B cell (primary cell): Measurements from ENCODE around the gene S100A3. TPM values are rescaled to one million over a fixed set of nuclear protein-coding genes. Genes with fewer than 3 reads are reported as not detected.

ENCODE experiments used
- ATAC-seq: fragments of 200-7000 bp; cut with Tn5 transposase; one replicate; pipeline ENCODE4 v1.10.0; 2021; ENCODE audit warnings: low read depth, mild to moderate bottlenecking, moderate number of reproducible peaks, moderate library complexity
- CTCF ChIA-PET: fragments of 350-600 bp; sonication (Branson Sonifier 250); formaldehyde crosslinking; loops from one replicate; lab custom pipeline; 2021; ENCODE audit warnings: antibody characterized with exemption, inconsistent platforms; lab: Charles Lee
- POLR2A ChIA-PET: fragments of 350-600 bp; sonication (Branson Sonifier 250); formaldehyde crosslinking; loops from one replicate; lab custom pipeline; 2021; ENCODE audit warnings: antibody characterized with exemption; lab: Charles Lee
- DNase-seq: peaks from one replicate; pipeline ENCODE4 v3.0.0; 2013
- H2AFZ ChIP-seq: 2 replicates; pipeline ENCODE4 v1.6.1; 2012; ENCODE audit warnings: mild to moderate bottlenecking, low read depth, low read length; ENCODE audit not compliant: insufficient read depth, poor library complexity, severe bottlenecking
- H3K27ac ChIP-seq, 2 donors: 1 replicate in 1 of 2; 2 replicates in 1 of 2; pipeline ENCODE4 v1.5.1; 2012 to 2013; ENCODE audit warnings: low read length in 2 of 2, mild to moderate bottlenecking in 2 of 2, moderate library complexity in 1 of 2
- H3K27me3 ChIP-seq, 4 experiments: fragments of 200-600 bp in 1 of 4; sonication (generic) in 1 of 4; replicated peaks in 1 of 4; 1 replicate in 2 of 4; 2 replicates in 2 of 4; pipeline versions ENCODE4 v1.6.1 to v1.7.0; 2013 to 2016; ENCODE audit warnings: low read length in 3 of 4, mild to moderate bottlenecking in 2 of 4, mixed read lengths in 1 of 4, moderate library complexity in 1 of 4; ENCODE audit not compliant: insufficient read depth in 4 of 4, control insufficient read depth in 3 of 4; ENCODE audit errors: control extremely low read depth in 1 of 4
- H3K36me3 ChIP-seq, 2 experiments: replicated peaks in 1 of 2; 1 replicate in 1 of 2; 2 replicates in 1 of 2; pipeline versions ENCODE4 v1.6.1 to v1.7.1; 2013; ENCODE audit warnings: low read length in 1 of 2; ENCODE audit not compliant: insufficient read depth in 2 of 2, control insufficient read depth in 1 of 2; ENCODE audit errors: control extremely low read depth in 1 of 2, extremely low read depth in 1 of 2
- H3K4me1 ChIP-seq, 2 donors: fragments of 200-600 bp in 1 of 2; sonication (generic) in 1 of 2; 1 replicate in 1 of 2; 2 replicates in 1 of 2; pipeline versions ENCODE4 v1.5.1 to v1.6.1; 2013 to 2017; ENCODE audit warnings: low read length in 2 of 2; ENCODE audit not compliant: control insufficient read depth in 2 of 2, insufficient read depth in 2 of 2
- H3K4me2 ChIP-seq: replicated peaks from 2 replicates; pipeline ENCODE3; 2012; ENCODE audit warnings: mild to moderate bottlenecking, low read depth, low read length; ENCODE audit not compliant: poor library complexity, severe bottlenecking
- H3K4me3 ChIP-seq, 5 experiments: fragments of 200-600 bp in 1 of 5; sonication (generic) in 1 of 5; 1 replicate in 3 of 5; 2 replicates in 2 of 5; pipeline versions ENCODE4 v1.5.1 to v1.7.0; 2011 to 2016; ENCODE audit warnings: low read length in 4 of 5, mild to moderate bottlenecking in 4 of 5, low read depth in 2 of 5, control low read depth in 1 of 5, moderate library complexity in 1 of 5; ENCODE audit not compliant: insufficient read depth in 1 of 5; ENCODE audit errors: control extremely low read depth in 1 of 5, extremely low read depth in 1 of 5
- H3K79me2 ChIP-seq: fragments of 200-600 bp; sonication (generic); one replicate; pipeline ENCODE4 v1.6.0; 2016; ENCODE audit warnings: low read length; ENCODE audit not compliant: control insufficient read depth, insufficient read depth
- H3K9ac ChIP-seq: fragments of 200-600 bp; sonication (generic); 2 replicates; pipeline ENCODE4 v1.6.1; 2017; ENCODE audit warnings: mild to moderate bottlenecking, low read length, moderate library complexity
- H3K9me3 ChIP-seq, 3 donors: one replicate each; pipeline versions ENCODE4 v1.6.1 to v1.7.1; 2013; ENCODE audit warnings: low read length in 2 of 3; ENCODE audit not compliant: control insufficient read depth in 2 of 3, insufficient read depth in 1 of 3; ENCODE audit errors: control extremely low read depth in 1 of 3
- H4K20me1 ChIP-seq: 2 replicates; pipeline ENCODE4 v1.6.0; 2012; ENCODE audit warnings: mild to moderate bottlenecking, low read length; ENCODE audit not compliant: insufficient read depth, control insufficient read depth, poor library complexity, severe bottlenecking
- H3K27ac Mint-ChIP-seq: one replicate; pipeline ENCODE4 v1.8.0; 2021; ENCODE audit warnings: mixed read lengths
- H3K27me3 Mint-ChIP-seq: one replicate; pipeline ENCODE4 v1.8.0; 2021; ENCODE audit warnings: mixed read lengths
- H3K4me1 Mint-ChIP-seq: one replicate; pipeline ENCODE4 v1.8.0; 2021; ENCODE audit warnings: mixed read lengths
- H3K4me3 Mint-ChIP-seq: one replicate; pipeline ENCODE4 v1.8.0; 2021; ENCODE audit warnings: mixed read lengths
- H3K9me3 Mint-ChIP-seq: one replicate; pipeline ENCODE4 v1.8.0; 2022; ENCODE audit warnings: mixed read lengths; ENCODE audit not compliant: insufficient read depth
- EZH2 ChIP-seq: IDR thresholded peaks from 2 replicates; pipeline ENCODE4 v1.6.1; 2012; ENCODE audit warnings: borderline replicate concordance, low read depth, mild to moderate bottlenecking, moderate library complexity, low read length; ENCODE audit not compliant: insufficient read depth, poor library complexity, severe bottlenecking
- WGBS: methylation state at CpG from one replicate; pipeline ENCODE4 v1.1.5; 2013; ENCODE audit warnings: missing lambda C conversion rate; ENCODE audit not compliant: insufficient coverage; 5-methylcytosine and 5-hydroxymethylcytosine counted together
- intact Hi-C: fragments of 100-400 bp; cut with micrococcal nuclease; formaldehyde crosslinking; loops from one replicate; pipeline ENCODE4 v1.10.0; 2022
- polyA plus RNA-seq: library from polyadenylated mRNA; depleted of rRNA; stranded (reverse); fragments of >200 nt; gene quantifications from 2 replicates; pipeline ENCODE4 v1.2.3, GENCODE V29; 2012
- total RNA-seq, 2 donors: library from RNA; stranded (reverse); fragments of 120-200 nt in 1 of 2; gene quantifications; 1 replicate in 1 of 2; 2 replicates in 1 of 2; pipeline versions ENCODE4 v1.2.3 to v1.2.4, GENCODE V29; 2013 to 2022
- TF ChIP-seq, protein P1 (sequence below): fragments of 200-600 bp; IDR thresholded peaks from one replicate; pipeline ENCODE4 v1.8.0; 2022; ENCODE audit warnings: antibody characterized with exemption, mild to moderate bottlenecking

S100A3 gene
- total and polyA plus RNA-seq, 2 donors (not counting 1 experiment from before 2014, with no cell fraction given), result not detected

DNA sequence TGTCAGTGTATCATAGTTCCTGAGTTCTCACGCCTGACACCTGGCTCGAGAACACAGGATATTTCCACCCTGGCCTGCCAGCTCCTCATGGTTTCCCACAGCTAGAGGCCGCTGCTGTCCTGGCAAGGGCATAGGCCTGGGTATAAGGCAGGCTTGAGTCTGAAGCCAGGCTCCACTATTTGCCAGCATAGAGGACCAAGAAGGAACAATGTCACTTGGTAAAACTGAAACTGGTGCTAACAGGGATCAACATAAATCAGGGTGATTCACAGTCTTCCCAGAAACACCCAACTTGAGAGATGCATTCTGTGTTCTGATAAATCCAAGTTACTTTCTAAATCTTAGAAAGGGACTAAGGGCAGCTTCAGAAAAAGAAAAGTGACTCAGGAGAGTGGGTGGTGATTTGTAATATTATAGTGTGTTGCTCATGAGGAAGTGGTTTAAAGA is 23.5 kb upstream of the S100A3 start:
- H3K36me3 ChIP-seq, result no peaks in the 10 kb centered on the region
- Mint-ChIP-seq H3K9me3 (no peaks in the 10 kb centered on the region), H3K4me3 (no peak overlapping the region), H3K27me3 (peaks cover 8% of the 10 kb centered on the region), H3K27ac (peak overlapping the region; percentile 56), H3K4me1 (peaks cover 25% of the 10 kb centered on the region)
- peaks cover 4 to 22% of the 10 kb centered on the region in 2 donors for H3K4me1 ChIP-seq
- H3K27me3 ChIP-seq, result peaks cover 0 to 2% (median under 1%) of the 10 kb centered on the region in 4 experiments
- peak overlapping the region; percentile 26 for H2AFZ ChIP-seq
- ATAC-seq (peak; percentile 89), DNase-seq (peak; percentile 76)
- 10% methylated on average over 2 of the region's 3 CpGs for WGBS
- POLR2A ChIA-PET, result interaction anchor here (0.8 to 1.7 kb wide), 4 partner anchors 26 to 100 kb away, joined by 3 to 5 read pairs (median 4); partner anchors contain the start of gene CHTOP
- H3K27ac ChIP-seq, result no peak overlapping the region
- intact Hi-C loops, result loop anchor here (1.0 to 2.0 kb wide), 5 partner anchors 61 to 414 kb away; partner anchors contain the start of genes RAB13 and SNAPIN
- H3K4me2 ChIP-seq, result peak overlapping the region; percentile 15
- H3K79me2 ChIP-seq, result no peaks in the 10 kb centered on the region
- H3K9ac ChIP-seq, result no peak overlapping the region
- H4K20me1 ChIP-seq, result no peaks in the 10 kb centered on the region
- no peak overlapping the region for H3K4me3 ChIP-seq
- CTCF ChIA-PET, result interaction anchor here (0.8 to 7.4 kb wide), 39 partner anchors 9 to 417 kb away, joined by 3 to 227 read pairs (median 6); partner anchors contain the start of genes CHTOP, NPR1, RAB13 and S100A1
- no peaks in the 10 kb centered on the region for H3K9me3 ChIP-seq
- TF ChIP-seq, protein P1, sequence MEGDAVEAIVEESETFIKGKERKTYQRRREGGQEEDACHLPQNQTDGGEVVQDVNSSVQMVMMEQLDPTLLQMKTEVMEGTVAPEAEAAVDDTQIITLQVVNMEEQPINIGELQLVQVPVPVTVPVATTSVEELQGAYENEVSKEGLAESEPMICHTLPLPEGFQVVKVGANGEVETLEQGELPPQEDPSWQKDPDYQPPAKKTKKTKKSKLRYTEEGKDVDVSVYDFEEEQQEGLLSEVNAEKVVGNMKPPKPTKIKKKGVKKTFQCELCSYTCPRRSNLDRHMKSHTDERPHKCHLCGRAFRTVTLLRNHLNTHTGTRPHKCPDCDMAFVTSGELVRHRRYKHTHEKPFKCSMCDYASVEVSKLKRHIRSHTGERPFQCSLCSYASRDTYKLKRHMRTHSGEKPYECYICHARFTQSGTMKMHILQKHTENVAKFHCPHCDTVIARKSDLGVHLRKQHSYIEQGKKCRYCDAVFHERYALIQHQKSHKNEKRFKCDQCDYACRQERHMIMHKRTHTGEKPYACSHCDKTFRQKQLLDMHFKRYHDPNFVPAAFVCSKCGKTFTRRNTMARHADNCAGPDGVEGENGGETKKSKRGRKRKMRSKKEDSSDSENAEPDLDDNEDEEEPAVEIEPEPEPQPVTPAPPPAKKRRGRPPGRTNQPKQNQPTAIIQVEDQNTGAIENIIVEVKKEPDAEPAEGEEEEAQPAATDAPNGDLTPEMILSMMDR, result peak; percentile 80
- no peak for TF ChIP-seq EZH2

DNA sequence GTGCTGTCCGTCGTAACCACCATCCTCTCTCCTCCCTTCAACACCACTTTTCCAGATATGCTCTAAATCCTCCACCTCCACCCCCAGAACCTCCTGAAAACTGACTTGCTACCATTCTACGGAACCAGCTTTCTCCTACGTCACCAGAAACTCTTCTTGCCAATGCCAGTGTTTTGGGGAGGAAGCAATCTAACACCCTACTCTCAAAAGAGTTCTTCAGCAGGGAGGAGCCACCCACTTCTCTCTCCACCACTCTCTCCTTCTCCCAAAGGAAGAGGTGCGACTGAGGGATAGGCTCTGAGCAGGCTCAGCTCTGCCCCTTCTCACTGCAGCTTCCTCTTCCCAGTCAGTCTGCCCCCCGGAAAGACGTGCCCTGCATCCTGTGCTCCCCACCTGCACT is 22.6 kb upstream of the S100A3 start:
- TF ChIP-seq, protein P1, result no peak
- TF ChIP-seq EZH2, result no peak
- no peak overlapping the region for H3K27ac Mint-ChIP-seq
- no peak for DNase-seq
- no peaks in the 10 kb centered on the region for H3K36me3 ChIP-seq
- no peak overlapping the region for H3K4me3 ChIP-seq
- no peak overlapping the region for H3K27ac ChIP-seq
- H4K20me1 ChIP-seq, result no peaks in the 10 kb centered on the region
- H3K9me3 ChIP-seq, result no peaks in the 10 kb centered on the region
- no peak overlapping the region for H3K4me2 ChIP-seq
- H3K79me2 ChIP-seq, result no peaks in the 10 kb centered on the region
- H2AFZ ChIP-seq, result peak overlapping the region; percentile 26
- CTCF ChIA-PET, result interaction anchor here (0.8 to 7.4 kb wide), 37 partner anchors 8 to 418 kb away, joined by 3 to 227 read pairs (median 6); partner anchors contain the start of genes CHTOP, NPR1, RAB13 and S100A1
- no peak overlapping the region for H3K4me3 Mint-ChIP-seq
- no peak for ATAC-seq
- peaks cover 0 to 2% (median 0%) of the 10 kb centered on the region in 4 experiments for H3K27me3 ChIP-seq
- WGBS, result 78% methylated on average over 7 of the region's 7 CpGs
- H3K9me3 Mint-ChIP-seq, result no peaks in the 10 kb centered on the region
- H3K4me1 Mint-ChIP-seq, result peaks cover 26% of the 10 kb centered on the region
- no peak overlapping the region for H3K9ac ChIP-seq
- peaks cover 4 to 22% of the 10 kb centered on the region in 2 donors for H3K4me1 ChIP-seq
- POLR2A ChIA-PET, result interaction anchor here (0.8 kb wide), 1 partner anchor 27 kb away, joined by 3 read pairs; no protein-coding TSS in a partner anchor
- intact Hi-C loops, result loop anchor here (1.0 to 2.0 kb wide), 5 partner anchors 62 to 415 kb away; partner anchors contain the start of genes RAB13 and SNAPIN
- H3K27me3 Mint-ChIP-seq, result peaks cover 7% of the 10 kb centered on the region
